Activated T-cell treated with anti-CD3 and anti-CD28 coated beads, Interleukin-2, amount 50 U/mL, for 1 hour (primary cell): ENCODE measurements around the gene SPDEF.

ENCODE experiments used
- DNase-seq: peaks from one replicate; pipeline ENCODE4 v3.0.0-alpha.2; 2020

SPDEF gene

GRCh38 chr6:34543421-34543820, 12.7 kb downstream of the SPDEF start:
- DNase-seq = no peak

- DNase-seq = no peak
Observed at GRCh38 chr6:34540841-34541240, 15.3 kb downstream of the SPDEF start.

GRCh38 chr6:34540222-34540621, 15.9 kb downstream of the SPDEF start:
- no peak for DNase-seq

- no peak for DNase-seq
Observed at GRCh38 chr6:34539181-34539580, 16.9 kb downstream of the SPDEF start.

GRCh38 chr6:34538581-34538980, 17.5 kb downstream of the SPDEF start:
- no peak for DNase-seq

GRCh38 chr6:34537922-34538550, 18.1 kb downstream of the SPDEF start:
- no peak for DNase-seq

GRCh38 chr6:34536959-34537848, 18.9 kb downstream of the SPDEF start:
- no peak for DNase-seq

GRCh38 chr6:34536251-34536958, 19.7 kb downstream of the SPDEF start:
- DNase-seq = no peak

GRCh38 chr6:34535646-34536045, 20.5 kb downstream of the SPDEF start:
- DNase-seq = no peak

- no peak for DNase-seq
Observed at GRCh38 chr6:34535199-34535598, 20.9 kb downstream of the SPDEF start.

- DNase-seq = no peak
Observed at GRCh38 chr6:34534656-34535055, 21.5 kb downstream of the SPDEF start.

GRCh38 chr6:34534146-34534545, 22.0 kb downstream of the SPDEF start:
- no peak for DNase-seq

GRCh38 chr6:34532230-34532629, 23.9 kb downstream of the SPDEF start:
- no peak for DNase-seq

- no peak for DNase-seq
Observed at GRCh38 chr6:34531580-34532201, 24.4 kb downstream of the SPDEF start.

- DNase-seq = no peak
Observed at GRCh38 chr6:34530753-34531365, 25.3 kb downstream of the SPDEF start.

GRCh38 chr6:34529665-34530327, 26.3 kb downstream of the SPDEF start:
- DNase-seq = no peak

- DNase-seq = no peak
Observed at GRCh38 chr6:34528996-34529664, 27.0 kb downstream of the SPDEF start.

GRCh38 chr6:34527751-34528670, 28.1 kb downstream of the SPDEF start:
- DNase-seq = no peak

- DNase-seq = peak; percentile 97
Observed at GRCh38 chr6:34526992-34527728, 29.0 kb downstream of the SPDEF start.
